HepG2 (cell line): ENCODE results near the gene WNK4. TPM values are rescaled to one million over a fixed set of nuclear protein-coding genes. Genes with fewer than 3 reads are reported as not detected.

ENCODE experiments used
- ATF1 ChIP-seq: IDR thresholded peaks from 2 replicates; pipeline ENCODE4 v1.6.1; 2016; ENCODE audit warnings: mild to moderate bottlenecking, control low read depth
- ELF3 ChIP-seq: IDR thresholded peaks from 2 replicates; pipeline ENCODE4 v1.6.1; 2016; ENCODE audit warnings: missing genetic modification reagents, missing compliant biosample characterization
- HDAC1 ChIP-seq: sonication (generic); formaldehyde crosslinking; IDR thresholded peaks from 2 replicates; pipeline ENCODE4 v1.5.1; 2020; ENCODE audit warnings: mild to moderate bottlenecking, missing genetic modification reagents
- HNRNPK ChIP-seq: fragments of 200-400 bp; formaldehyde crosslinking; IDR thresholded peaks from 2 replicates; pipeline ENCODE4 v1.6.1; 2018; ENCODE audit warnings: low read length, low read depth, moderate library complexity, mild to moderate bottlenecking; ENCODE audit not compliant: poor library complexity, severe bottlenecking
- HOMEZ ChIP-seq: IDR thresholded peaks from 2 replicates; pipeline ENCODE4 v1.6.1; 2016; ENCODE audit warnings: low read depth
- IRF2 ChIP-seq: IDR thresholded peaks from 2 replicates; pipeline ENCODE4 v1.6.1; 2018; ENCODE audit warnings: missing genetic modification reagents, missing compliant biosample characterization
- JUN ChIP-seq: sonication (generic); formaldehyde crosslinking; IDR thresholded peaks from 2 replicates; pipeline ENCODE4 v1.4.0; 2020; ENCODE audit warnings: mild to moderate bottlenecking, missing genetic modification reagents
- KAT7 ChIP-seq: IDR thresholded peaks from 2 replicates; pipeline ENCODE4 v1.6.1; 2018; ENCODE audit warnings: borderline replicate concordance, missing compliant biosample characterization
- MTA3 ChIP-seq: sonication (generic); formaldehyde crosslinking; IDR thresholded peaks from 2 replicates; pipeline ENCODE4 v1.4.0; 2020; ENCODE audit warnings: missing genetic modification reagents
- NCOA2 ChIP-seq: sonication (generic); formaldehyde crosslinking; IDR thresholded peaks from 2 replicates; pipeline ENCODE4 v1.8.0; 2022; ENCODE audit warnings: inconsistent platforms
- NFIB ChIP-seq: sonication (generic); formaldehyde crosslinking; IDR thresholded peaks from 2 replicates; pipeline ENCODE4 v1.9.0; 2021; ENCODE audit warnings: missing genetic modification reagents, mild to moderate bottlenecking, borderline replicate concordance
- RBAK ChIP-seq: sonication (generic); formaldehyde crosslinking; IDR thresholded peaks from 2 replicates; pipeline ENCODE4 v1.5.1; 2020; ENCODE audit warnings: mild to moderate bottlenecking, missing genetic modification reagents
- SAFB2 ChIP-seq: sonication (generic); formaldehyde crosslinking; IDR thresholded peaks from 2 replicates; pipeline ENCODE4 v1.5.1; 2020; ENCODE audit warnings: missing genetic modification reagents, low read depth, mild to moderate bottlenecking, borderline replicate concordance
- SOX13 ChIP-seq, 3 experiments: fragments of 450-650 bp in 1 of 3; sonication (generic) in 1 of 3; formaldehyde crosslinking in 1 of 3; IDR thresholded peaks in 2 of 3; conservative IDR thresholded peaks in 1 of 3; 2 replicates each; pipeline versions ENCODE4 v1.5.0 to v1.6.1; 2016 to 2020; ENCODE audit warnings: antibody characterized with exemption in 1 of 3, mild to moderate bottlenecking in 1 of 3, missing compliant biosample characterization in 1 of 3, missing genetic modification reagents in 1 of 3, moderate library complexity in 1 of 3
- TCF7L2 ChIP-seq: IDR thresholded peaks from 2 replicates; pipeline ENCODE4 v1.6.1; 2011; ENCODE audit warnings: mild to moderate bottlenecking, low read depth, low read length, moderate library complexity
- THAP11 ChIP-seq: IDR thresholded peaks from 2 replicates; pipeline ENCODE4 v1.6.1; 2016; ENCODE audit warnings: missing biosample characterization, missing genetic modification reagents
- ZFYVE20 ChIP-seq: sonication (generic); formaldehyde crosslinking; IDR thresholded peaks from 2 replicates; pipeline ENCODE4 v1.8.0; 2023; ENCODE audit warnings: low read depth, mild to moderate bottlenecking, moderate library complexity, missing genetic modification reagents, borderline replicate concordance
- ZKSCAN8 ChIP-seq: IDR thresholded peaks from 2 replicates; pipeline ENCODE4 v1.6.1; 2016; ENCODE audit warnings: borderline replicate concordance, missing genetic modification reagents, missing compliant biosample characterization
- ZNF354B ChIP-seq: sonication (generic); formaldehyde crosslinking; IDR thresholded peaks from 2 replicates; pipeline ENCODE4 v1.8.0; 2022; ENCODE audit warnings: mild to moderate bottlenecking, missing genetic modification reagents
- ZNF430 ChIP-seq: sonication (generic); formaldehyde crosslinking; IDR thresholded peaks from 2 replicates; pipeline ENCODE4 v1.9.0; 2021; ENCODE audit warnings: mild to moderate bottlenecking, missing genetic modification reagents
- ZNF446 ChIP-seq: sonication (generic); formaldehyde crosslinking; IDR thresholded peaks from 2 replicates; pipeline ENCODE4 v1.5.0; 2020; ENCODE audit warnings: mild to moderate bottlenecking, missing genetic modification reagents
- ZNF556 ChIP-seq: sonication (generic); formaldehyde crosslinking; IDR thresholded peaks from 2 replicates; pipeline ENCODE4 v1.4.0; 2020; ENCODE audit warnings: mild to moderate bottlenecking, missing genetic modification reagents, borderline replicate concordance
- ZNF614 ChIP-seq: IDR thresholded peaks from 2 replicates; pipeline ENCODE4 v1.6.1; 2018; ENCODE audit warnings: missing biosample characterization, missing genetic modification reagents, inconsistent platforms, borderline replicate concordance
- ZNF644 ChIP-seq: IDR thresholded peaks from 2 replicates; pipeline ENCODE4 v1.6.1; 2016; ENCODE audit warnings: low read depth
- ZNF670 ChIP-seq: sonication (generic); formaldehyde crosslinking; IDR thresholded peaks from 2 replicates; pipeline ENCODE4 v1.8.0; 2022; ENCODE audit warnings: mild to moderate bottlenecking, missing genetic modification reagents, borderline replicate concordance
- ZNF691 ChIP-seq: sonication (generic); formaldehyde crosslinking; IDR thresholded peaks from 2 replicates; pipeline ENCODE4 v1.4.0; 2020; ENCODE audit warnings: missing genetic modification reagents, low read depth, mild to moderate bottlenecking, borderline replicate concordance
- ZNF749 ChIP-seq: sonication (generic); formaldehyde crosslinking; IDR thresholded peaks from 2 replicates; pipeline ENCODE4 v1.8.0; 2022; ENCODE audit warnings: mild to moderate bottlenecking, missing genetic modification reagents, moderate library complexity, borderline replicate concordance
- ZNF782 ChIP-seq: sonication (generic); formaldehyde crosslinking; IDR thresholded peaks from 2 replicates; pipeline ENCODE4 v1.4.0; 2020; ENCODE audit warnings: missing genetic modification reagents, mild to moderate bottlenecking, borderline replicate concordance
- ZSCAN12 ChIP-seq: sonication (generic); formaldehyde crosslinking; IDR thresholded peaks from 2 replicates; pipeline ENCODE4 v1.9.0; 2021; ENCODE audit warnings: mild to moderate bottlenecking, missing genetic modification reagents
- polyA plus RNA-seq, 8 experiments: library from polyadenylated mRNA; depleted of rRNA in 3 of 8; stranded (reverse) in 7 of 8; unstranded in 1 of 8; fragments of >200 nt; fragmentation: Illumina TruSeq in 4 of 8; extraction: Trizol in 4 of 8; gene quantifications; 2 replicates each; pipeline versions ENCODE4 v1.2.1 to v1.2.3, GENCODE V29; 2011 to 2016; ENCODE audit warnings: low read depth in 4 of 8, missing spikeins in 1 of 8, mixed read lengths in 1 of 8; ENCODE audit not compliant: insufficient read depth in 1 of 8
- total RNA-seq, 5 experiments: library from RNA; depleted of rRNA; stranded (reverse); fragments of >200 nt; fragmentation: Illumina TruSeq; extraction: Trizol; gene quantifications; 2 replicates each; pipeline ENCODE4 v1.2.3, GENCODE V29; 2016; ENCODE audit warnings: low read depth in 1 of 5

WNK4 gene
- total and polyA plus RNA-seq, 2 of the 13 experiments (the other 11 are each of a cell fraction or from before 2014, with no cell fraction given), result 2.7 to 13.7 TPM

- TF ChIP-seq HOMEZ (CRISPR knock-in tag) (peak; percentile 61; the same call in 1 of the 2 replicates), ZNF446 (CRISPR knock-in tag) (no peak), ZKSCAN8 (CRISPR knock-in tag) (peak; percentile 51; the same call in 1 of the 2 replicates), ZSCAN12 (CRISPR knock-in tag) (0 out of 2 replicates have a peak, but pooled peaks have one; percentile 12), TCF7L2 (no peak), RBAK (CRISPR knock-in tag) (no peak), ZNF670 (CRISPR knock-in tag) (peak; percentile 40; the same call in 1 of the 2 replicates), ELF3 (CRISPR knock-in tag) (no peak; the same call in 1 of the 2 replicates), HDAC1 (CRISPR knock-in tag) (peak; percentile 12; the same call in 1 of the 2 replicates), ZNF749 (no peak), NCOA2 (CRISPR knock-in tag) (peak; percentile 48), ZNF644 (CRISPR knock-in tag) (peak; percentile 32; the same call in 1 of the 2 replicates), SOX13 (IDR thresholded peaks at IDR 0.05) (no peak; the same call in 1 of the 2 replicates), SOX13 (CRISPR knock-in tag; conservative IDR thresholded peaks at IDR 0.05 in 1 of 2, IDR thresholded peaks at IDR 0.05 in 1 of 2) (peak in 1 of 2 experiments; percentile 38; a peak in 1 of 4 replicates), ZFYVE20 (CRISPR knock-in tag) (no peak), KAT7 (CRISPR knock-in tag) (no peak), IRF2 (CRISPR knock-in tag) (peak; percentile 57; the same call in 1 of the 2 replicates), ZNF614 (CRISPR knock-in tag) (peak; percentile 76), HNRNPK (no peak), ATF1 (no peak), ZNF556 (CRISPR knock-in tag) (no peak), ZNF354B (0 out of 2 replicates have a peak, but pooled peaks have one; percentile 75), SAFB2 (CRISPR knock-in tag) (no peak), ZNF691 (CRISPR knock-in tag) (peak; percentile 93), JUN (CRISPR knock-in tag) (no peak), ZNF430 (CRISPR knock-in tag) (no peak; the same call in 1 of the 2 replicates), THAP11 (CRISPR knock-in tag) (peak; percentile 35; the same call in 1 of the 2 replicates), NFIB (CRISPR knock-in tag) (no peak), MTA3 (CRISPR knock-in tag) (no peak), ZNF782 (CRISPR knock-in tag) (no peak)
These were observed 52.0 kb downstream of the WNK4 start (continued) for GRCh38 chr17:42832213-42832933.
